K562 (cell line): Measurements from ENCODE around the gene RAB13. TPM values are rescaled to one million over a fixed set of nuclear protein-coding genes. Genes with fewer than 3 reads are reported as not detected.

Source experiments
- ARID1B ChIP-seq: fragments of 450-650 bp; IDR thresholded peaks from 2 replicates; pipeline ENCODE4 v1.6.1; 2016; ENCODE audit warnings: antibody characterized with exemption, mild to moderate bottlenecking, inconsistent platforms
- IFI16 ChIP-seq: fragments of 250-450 bp; sonication (Bioruptor Pico); IDR thresholded peaks from 2 replicates; pipeline ENCODE4 v2.1.2; 2022; ENCODE audit warnings: mild to moderate bottlenecking, inconsistent platforms
- KAT7 ChIP-seq: sonication (generic); formaldehyde crosslinking; IDR thresholded peaks from 2 replicates; pipeline ENCODE4 v1.8.0; 2022; ENCODE audit warnings: missing genetic modification reagents, mild to moderate bottlenecking, borderline replicate concordance
- NR2C2 ChIP-seq, 2 experiments: fragments of 200-800 bp in 1 of 2; sonication (Bioruptor generic) in 1 of 2; sonication (generic) in 1 of 2; formaldehyde crosslinking in 1 of 2; IDR thresholded peaks; 2 replicates each; pipeline versions ENCODE4 v1.6.1 to v1.8.0; 2016 to 2022; ENCODE audit warnings: mild to moderate bottlenecking in 1 of 2, missing compliant biosample characterization in 1 of 2, missing genetic modification characterization in 1 of 2, missing genetic modification reagents in 1 of 2
- SAFB ChIP-seq: fragments of 200-400 bp; formaldehyde crosslinking; IDR thresholded peaks from 2 replicates; pipeline ENCODE4 v1.6.1; 2017; ENCODE audit warnings: low read depth, low read length, borderline replicate concordance
- SOX6 ChIP-seq: fragments of 450-650 bp; IDR thresholded peaks from 2 replicates; pipeline ENCODE4 v1.6.1; 2014; ENCODE audit warnings: mild to moderate bottlenecking
- TOE1 ChIP-seq, 2 experiments: fragments of 450-650 bp in 1 of 2; sonication (generic) in 1 of 2; formaldehyde crosslinking in 1 of 2; IDR thresholded peaks; 2 replicates each; pipeline versions ENCODE4 v1.7.1 to v1.8.0; 2016 to 2022; ENCODE audit warnings: borderline replicate concordance in 2 of 2, mild to moderate bottlenecking in 2 of 2, antibody characterized with exemption in 1 of 2, inconsistent platforms in 1 of 2, low read depth in 1 of 2, missing genetic modification reagents in 1 of 2, moderate library complexity in 1 of 2
- ZBTB43 ChIP-seq: sonication (generic); formaldehyde crosslinking; IDR thresholded peaks from 2 replicates; pipeline ENCODE4 v1.8.0; 2023; ENCODE audit warnings: mild to moderate bottlenecking, missing genetic modification reagents
- ZHX1 ChIP-seq: fragments of 150-350 bp; conservative IDR thresholded peaks from 2 replicates; pipeline ENCODE4 v1.6.1; 2014; ENCODE audit warnings: low read length
- ZNF431 ChIP-seq: sonication (generic); formaldehyde crosslinking; IDR thresholded peaks from 2 replicates; pipeline ENCODE4 v1.8.0; 2022; ENCODE audit warnings: mild to moderate bottlenecking, missing genetic modification reagents
- polyA plus RNA-seq, 8 experiments: library from polyadenylated mRNA; depleted of rRNA in 4 of 8; stranded (reverse) in 5 of 8; unstranded in 3 of 8; fragments of >200 nt; fragmentation: Nextera tagmentation in 2 of 8; fragmentation: Illumina TruSeq in 1 of 8; extraction: Ambion mirVana in 2 of 8; extraction: Trizol in 1 of 8; gene quantifications; 2 replicates each; pipeline versions ENCODE4 v1.2.1 to v1.2.3, GENCODE V29; 2011 to 2014; ENCODE audit warnings: inconsistent platforms in 1 of 8, missing spikeins in 1 of 8
- total RNA-seq, 7 experiments: library from RNA; depleted of rRNA in 6 of 7; stranded (reverse); fragments of >200 nt in 6 of 7; fragmentation: Illumina TruSeq in 2 of 7; extraction: Trizol in 2 of 7; gene quantifications; 2 replicates each; pipeline versions ENCODE4 v1.2.1 to v1.2.3, GENCODE V29; 2011 to 2021; ENCODE audit warnings: low replicate concordance in 1 of 7
- TF ChIP-seq, protein P1 (sequence below): fragments of 450-650 bp; IDR thresholded peaks from 2 replicates; pipeline ENCODE4 v1.6.1; 2016; ENCODE audit warnings: low read depth

Gene RAB13
- total and polyA plus RNA-seq, 9 of the 15 experiments (the other 6 are each of a cell fraction or from before 2014, with no cell fraction given): 22.3 to 100 (median 39.8) TPM

- TF ChIP-seq, protein P1, sequence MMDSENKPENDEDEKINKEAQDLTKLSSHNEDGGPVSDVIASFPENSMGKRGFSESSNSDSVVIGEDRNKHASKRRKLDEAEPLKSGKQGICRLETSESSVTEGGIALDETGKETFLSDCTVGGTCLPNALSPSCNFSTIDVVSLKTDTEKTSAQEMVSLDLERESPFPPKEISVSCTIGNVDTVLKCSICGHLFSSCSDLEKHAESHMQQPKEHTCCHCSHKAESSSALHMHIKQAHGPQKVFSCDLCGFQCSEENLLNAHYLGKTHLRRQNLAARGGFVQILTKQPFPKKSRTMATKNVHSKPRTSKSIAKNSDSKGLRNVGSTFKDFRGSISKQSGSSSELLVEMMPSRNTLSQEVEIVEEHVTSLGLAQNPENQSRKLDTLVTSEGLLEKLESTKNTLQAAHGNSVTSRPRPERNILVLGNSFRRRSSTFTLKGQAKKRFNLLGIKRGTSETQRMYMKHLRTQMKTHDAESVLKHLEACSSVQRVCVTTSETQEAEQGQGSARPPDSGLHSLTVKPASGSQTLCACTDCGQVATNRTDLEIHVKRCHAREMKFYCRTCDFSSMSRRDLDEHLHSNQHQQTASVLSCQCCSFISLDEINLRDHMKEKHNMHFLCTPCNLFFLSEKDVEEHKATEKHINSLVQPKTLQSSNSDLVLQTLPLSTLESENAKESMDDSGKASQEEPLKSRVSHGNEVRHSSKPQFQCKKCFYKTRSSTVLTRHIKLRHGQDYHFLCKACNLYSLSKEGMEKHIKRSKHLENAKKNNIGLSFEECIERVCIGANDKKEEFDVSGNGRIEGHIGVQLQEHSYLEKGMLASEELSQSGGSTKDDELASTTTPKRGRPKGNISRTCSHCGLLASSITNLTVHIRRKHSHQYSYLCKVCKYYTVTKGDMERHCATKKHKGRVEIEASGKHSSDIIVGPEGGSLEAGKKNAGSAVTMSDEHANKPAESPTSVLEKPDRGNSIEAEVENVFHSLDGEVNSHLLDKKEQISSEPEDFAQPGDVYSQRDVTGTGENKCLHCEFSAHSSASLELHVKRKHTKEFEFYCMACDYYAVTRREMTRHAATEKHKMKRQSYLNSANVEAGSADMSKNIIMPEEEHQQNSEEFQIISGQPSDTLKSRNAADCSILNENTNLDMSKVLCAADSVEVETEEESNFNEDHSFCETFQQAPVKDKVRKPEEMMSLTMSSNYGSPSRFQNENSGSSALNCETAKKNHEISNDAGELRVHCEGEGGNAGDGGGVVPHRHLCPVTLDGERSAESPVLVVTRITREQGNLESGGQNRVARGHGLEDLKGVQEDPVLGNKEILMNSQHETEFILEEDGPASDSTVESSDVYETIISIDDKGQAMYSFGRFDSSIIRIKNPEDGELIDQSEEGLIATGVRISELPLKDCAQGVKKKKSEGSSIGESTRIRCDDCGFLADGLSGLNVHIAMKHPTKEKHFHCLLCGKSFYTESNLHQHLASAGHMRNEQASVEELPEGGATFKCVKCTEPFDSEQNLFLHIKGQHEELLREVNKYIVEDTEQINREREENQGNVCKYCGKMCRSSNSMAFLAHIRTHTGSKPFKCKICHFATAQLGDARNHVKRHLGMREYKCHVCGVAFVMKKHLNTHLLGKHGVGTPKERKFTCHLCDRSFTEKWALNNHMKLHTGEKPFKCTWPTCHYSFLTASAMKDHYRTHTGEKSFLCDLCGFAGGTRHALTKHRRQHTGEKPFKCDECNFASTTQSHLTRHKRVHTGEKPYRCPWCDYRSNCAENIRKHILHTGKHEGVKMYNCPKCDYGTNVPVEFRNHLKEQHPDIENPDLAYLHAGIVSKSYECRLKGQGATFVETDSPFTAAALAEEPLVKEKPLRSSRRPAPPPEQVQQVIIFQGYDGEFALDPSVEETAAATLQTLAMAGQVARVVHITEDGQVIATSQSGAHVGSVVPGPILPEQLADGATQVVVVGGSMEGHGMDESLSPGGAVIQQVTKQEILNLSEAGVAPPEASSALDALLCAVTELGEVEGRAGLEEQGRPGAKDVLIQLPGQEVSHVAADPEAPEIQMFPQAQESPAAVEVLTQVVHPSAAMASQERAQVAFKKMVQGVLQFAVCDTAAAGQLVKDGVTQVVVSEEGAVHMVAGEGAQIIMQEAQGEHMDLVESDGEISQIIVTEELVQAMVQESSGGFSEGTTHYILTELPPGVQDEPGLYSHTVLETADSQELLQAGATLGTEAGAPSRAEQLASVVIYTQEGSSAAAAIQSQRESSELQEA: peak; percentile 58; the same call in 1 of the 2 replicates
- TF ChIP-seq ZBTB43 (CRISPR knock-in tag) (0 out of 2 replicates have a peak, but pooled peaks have one; percentile 23), TOE1 (IDR thresholded peaks at IDR 0.05; ENCODE audit: borderline replicate concordance) (0 out of 2 replicates have a peak, but pooled peaks have one; percentile 40), TOE1 (CRISPR knock-in tag; IDR thresholded peaks at IDR 0.05; ENCODE audit: borderline replicate concordance, low read depth) (0 out of 2 replicates have a peak, but pooled peaks have one; percentile 65), NR2C2 (CRISPR knock-in tag; IDR thresholded peaks at IDR 0.05) (0 out of 2 replicates have a peak, but pooled peaks have one; percentile 17), NR2C2 (tag; IDR thresholded peaks at IDR 0.05) (no peak), ZNF431 (CRISPR knock-in tag) (peak; percentile 37; the same call in 1 of the 2 replicates), SAFB (no peak), SOX6 (no peak), ZHX1 (no peak), ARID1B (0 out of 2 replicates have a peak, but pooled peaks have one; percentile 42), KAT7 (0 out of 2 replicates have a peak, but pooled peaks have one; percentile 12), IFI16 (CRISPR knock-in tag) (no peak)
Observed at GRCh38 chr1:153957744-153958110, 28.4 kb downstream of the RAB13 start (continued).
